Tibial artery (tissue), 4 donors: Measurements from ENCODE around the gene ENOX2.

Source experiments
- DNase-seq, 2 donors: peaks; one replicate each; pipeline ENCODE4 v3.0.0-alpha.2; 2019
- H3K27ac ChIP-seq, 2 donors: fragments of 200-600 bp; sonication (generic) in 1 of 2; 1 replicate in 1 of 2; 2 replicates in 1 of 2; pipeline ENCODE4 v1.5.1; 2018 to 2019; ENCODE audit warnings: mild to moderate bottlenecking in 1 of 2
- H3K27me3 ChIP-seq, 2 donors: fragments of 200-600 bp; sonication (generic) in 1 of 2; one replicate each; pipeline versions ENCODE4 v1.5.1 to v1.6.0; 2016 to 2019
- H3K36me3 ChIP-seq, 3 donors: fragments of 200-600 bp; sonication (generic) in 2 of 3; one replicate each; pipeline ENCODE4 v1.5.1; 2016 to 2019; ENCODE audit warnings: mild to moderate bottlenecking in 2 of 3
- H3K4me1 ChIP-seq, 4 donors: fragments of 200-600 bp; sonication (generic) in 2 of 4; 1 replicate in 3 of 4; 2 replicates in 1 of 4; pipeline ENCODE4 v1.5.1; 2016 to 2019
- H3K4me3 ChIP-seq, 2 donors: fragments of 200-600 bp; sonication (generic) in 1 of 2; 1 replicate in 1 of 2; 2 replicates in 1 of 2; pipeline ENCODE4 v1.5.1; 2018 to 2019; ENCODE audit warnings: mild to moderate bottlenecking in 2 of 2
- H3K9me3 ChIP-seq, 3 donors: fragments of 200-600 bp; sonication (generic) in 1 of 3; one replicate each; pipeline ENCODE4 v1.5.1; 2016 to 2019
- intact Hi-C: fragments of 100-400 bp; cut with DNase I; formaldehyde crosslinking; loops from one replicate; pipeline ENCODE4 v1.15.0; 2023; ENCODE audit warnings: low total_unique reads
- TF ChIP-seq, protein P1 (sequence below), 2 experiments: fragments of 200-600 bp in 1 of 2; fragments of 450-650 bp in 1 of 2; IDR thresholded peaks; one replicate each; pipeline ENCODE4 v1.5.1; 2017 to 2019; ENCODE audit warnings: antibody characterized with exemption in 2 of 2, mild to moderate bottlenecking in 1 of 2, moderate library complexity in 1 of 2

The ENOX2 gene

DNA sequence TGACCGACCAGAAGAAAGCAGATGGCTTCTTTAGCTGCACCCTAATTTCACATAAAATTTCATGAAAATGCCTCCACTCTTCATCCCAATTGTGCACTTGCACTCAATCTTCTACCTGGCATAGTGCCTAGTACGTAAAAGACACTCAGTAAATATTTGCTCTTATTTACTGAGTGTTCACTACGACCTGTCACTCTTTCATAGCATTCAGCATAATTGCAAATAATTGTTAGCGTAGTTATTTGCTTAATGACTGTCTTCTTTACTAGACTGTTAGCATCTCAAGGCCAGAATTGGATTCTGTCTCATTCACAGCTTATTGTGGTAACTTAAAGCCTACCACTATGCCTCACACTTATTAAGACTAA lies 130.2 kb downstream of the ENOX2 start:
- H3K4me3 ChIP-seq = no peak overlapping the region
- peaks cover 0 to 9% (median 0%) of the 10 kb centered on the region in 4 donors for H3K4me1 ChIP-seq
- intact Hi-C loops = no loop called here
- H3K27ac ChIP-seq = no peak overlapping the region
- TF ChIP-seq, protein P1, sequence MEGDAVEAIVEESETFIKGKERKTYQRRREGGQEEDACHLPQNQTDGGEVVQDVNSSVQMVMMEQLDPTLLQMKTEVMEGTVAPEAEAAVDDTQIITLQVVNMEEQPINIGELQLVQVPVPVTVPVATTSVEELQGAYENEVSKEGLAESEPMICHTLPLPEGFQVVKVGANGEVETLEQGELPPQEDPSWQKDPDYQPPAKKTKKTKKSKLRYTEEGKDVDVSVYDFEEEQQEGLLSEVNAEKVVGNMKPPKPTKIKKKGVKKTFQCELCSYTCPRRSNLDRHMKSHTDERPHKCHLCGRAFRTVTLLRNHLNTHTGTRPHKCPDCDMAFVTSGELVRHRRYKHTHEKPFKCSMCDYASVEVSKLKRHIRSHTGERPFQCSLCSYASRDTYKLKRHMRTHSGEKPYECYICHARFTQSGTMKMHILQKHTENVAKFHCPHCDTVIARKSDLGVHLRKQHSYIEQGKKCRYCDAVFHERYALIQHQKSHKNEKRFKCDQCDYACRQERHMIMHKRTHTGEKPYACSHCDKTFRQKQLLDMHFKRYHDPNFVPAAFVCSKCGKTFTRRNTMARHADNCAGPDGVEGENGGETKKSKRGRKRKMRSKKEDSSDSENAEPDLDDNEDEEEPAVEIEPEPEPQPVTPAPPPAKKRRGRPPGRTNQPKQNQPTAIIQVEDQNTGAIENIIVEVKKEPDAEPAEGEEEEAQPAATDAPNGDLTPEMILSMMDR (IDR thresholded peaks at IDR 0.05) = no peak
- no peaks in the 10 kb centered on the region for H3K27me3 ChIP-seq
- no peak for DNase-seq
- no peaks in the 10 kb centered on the region for H3K36me3 ChIP-seq
- no peaks in the 10 kb centered on the region for H3K9me3 ChIP-seq

DNA sequence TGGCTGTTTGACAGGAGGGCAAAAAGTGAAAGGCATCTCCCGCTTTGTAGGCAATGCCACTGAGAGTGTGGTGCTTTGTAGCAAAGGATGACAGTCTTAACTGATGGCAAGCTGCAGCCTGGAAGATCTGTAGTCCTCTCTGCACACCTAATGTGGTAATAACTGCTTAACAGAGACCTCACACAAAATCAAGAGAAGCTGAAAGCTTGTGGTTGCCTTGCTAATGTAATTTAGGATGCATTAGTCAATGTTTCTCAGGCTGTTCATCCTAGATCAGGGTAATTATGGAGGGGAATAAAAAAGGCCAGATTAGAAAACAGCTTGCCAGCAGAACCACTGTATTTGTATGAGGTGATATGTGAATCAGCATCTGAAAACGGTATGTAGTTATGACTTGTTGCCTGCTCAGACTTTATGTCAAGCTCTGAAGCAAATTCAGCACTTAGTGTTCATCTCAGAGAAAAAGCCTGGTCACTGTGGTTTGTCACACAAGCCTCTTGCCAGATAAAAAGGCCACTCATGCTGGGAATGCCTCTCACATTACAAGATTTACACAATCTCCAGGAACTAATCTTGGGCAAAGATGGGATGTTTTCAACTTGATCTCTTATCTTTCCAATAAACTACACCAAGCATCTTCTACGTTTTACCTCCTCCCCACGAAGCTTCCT lies 130.8 kb downstream of the ENOX2 start:
- Histone ChIP-seq H3K27me3 (no peaks in the 10 kb centered on the region), H3K27ac (no peak overlapping the region), H3K36me3 (no peaks in the 10 kb centered on the region), H3K4me3 (no peak overlapping the region), H3K9me3 (no peaks in the 10 kb centered on the region), H3K4me1 (peaks cover 0 to 9% (median 0%) of the 10 kb centered on the region in 4 donors)
- DNase-seq = no peak
- intact Hi-C loops = no loop called here
- TF ChIP-seq, protein P1 (IDR thresholded peaks at IDR 0.05) = no peak

DNA sequence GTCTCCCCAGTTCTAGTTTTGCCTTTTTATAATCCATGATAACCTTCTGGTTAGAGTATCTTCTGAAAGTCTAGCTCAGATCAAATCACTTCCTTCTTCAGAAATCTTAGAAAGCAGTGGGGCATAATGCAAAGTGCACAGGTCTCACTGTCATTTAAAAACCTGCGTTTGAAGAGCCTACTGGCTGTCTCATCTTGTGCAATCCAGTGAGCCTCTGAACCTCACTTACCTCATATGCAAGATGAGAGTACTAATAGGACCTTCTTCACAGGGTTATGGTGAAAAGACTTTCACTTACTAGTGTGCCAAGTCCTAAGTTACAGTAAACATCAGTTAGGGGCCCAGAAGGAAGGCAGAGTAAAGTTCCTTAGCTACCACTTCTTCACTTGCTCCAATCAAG lies 131.4 kb downstream of the ENOX2 start:
- no peaks in the 10 kb centered on the region for H3K27me3 ChIP-seq
- TF ChIP-seq, protein P1 (IDR thresholded peaks at IDR 0.05) = no peak
- H3K4me1 ChIP-seq = peaks cover 0 to 9% (median 0%) of the 10 kb centered on the region in 4 donors
- no peak for DNase-seq
- intact Hi-C loops = no loop called here
- H3K27ac ChIP-seq = no peak overlapping the region
- no peak overlapping the region for H3K4me3 ChIP-seq
- H3K36me3 ChIP-seq = no peaks in the 10 kb centered on the region
- H3K9me3 ChIP-seq = no peaks in the 10 kb centered on the region

DNA sequence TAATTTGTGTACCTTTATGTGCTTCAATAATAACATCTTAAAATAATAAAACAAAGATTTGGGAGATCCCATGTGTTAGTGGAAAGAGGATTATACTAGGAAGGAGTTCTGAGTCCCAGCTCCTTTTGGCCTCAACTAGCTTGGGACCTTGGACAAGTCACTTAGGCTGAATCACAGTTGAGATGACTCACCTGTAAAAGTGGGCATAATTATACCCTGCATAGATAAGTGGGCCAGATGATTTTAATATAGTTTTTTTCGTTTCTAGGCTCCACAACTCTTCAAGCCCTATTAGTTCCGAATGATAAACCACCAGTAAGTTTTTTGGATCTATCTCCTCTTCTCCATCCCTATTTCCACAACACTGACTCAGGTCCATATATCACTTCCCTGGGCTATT lies 131.8 kb downstream of the ENOX2 start:
- peaks cover 0 to 9% (median 0%) of the 10 kb centered on the region in 4 donors for H3K4me1 ChIP-seq
- intact Hi-C loops = no loop called here
- H3K27ac ChIP-seq = no peak overlapping the region
- no peaks in the 10 kb centered on the region for H3K9me3 ChIP-seq
- H3K27me3 ChIP-seq = no peaks in the 10 kb centered on the region
- no peak for DNase-seq
- H3K4me3 ChIP-seq = no peak overlapping the region
- TF ChIP-seq, protein P1 (IDR thresholded peaks at IDR 0.05) = no peak
- no peaks in the 10 kb centered on the region for H3K36me3 ChIP-seq

DNA sequence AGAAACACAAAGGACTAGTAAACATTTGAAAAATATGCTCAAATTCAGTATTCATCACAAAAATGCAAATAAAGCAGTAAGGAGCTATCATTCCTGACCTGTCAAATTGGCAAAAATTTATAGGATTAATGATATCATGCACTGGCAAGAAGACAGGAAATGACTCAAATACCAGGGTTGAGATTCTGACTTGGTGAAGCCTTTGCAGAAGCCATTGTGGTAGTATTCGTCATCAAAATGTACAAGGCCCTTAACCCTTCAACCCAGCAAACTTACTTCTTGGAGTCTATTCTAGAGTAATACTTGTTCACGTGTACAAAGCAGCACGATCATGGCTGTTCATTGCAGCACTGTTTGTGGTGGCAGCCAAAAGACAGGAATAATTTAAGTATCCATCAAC lies 132.4 kb downstream of the ENOX2 start:
- no peaks in the 10 kb centered on the region for H3K36me3 ChIP-seq
- intact Hi-C loops = no loop called here
- H3K27ac ChIP-seq = no peak overlapping the region

More for the DNA sequence above, 132.4 kb downstream of the ENOX2 start:
- peaks cover 0 to 9% (median 0%) of the 10 kb centered on the region in 4 donors for H3K4me1 ChIP-seq
- no peak overlapping the region for H3K4me3 ChIP-seq
- TF ChIP-seq, protein P1 (IDR thresholded peaks at IDR 0.05) = no peak
- H3K9me3 ChIP-seq = no peaks in the 10 kb centered on the region
- no peaks in the 10 kb centered on the region for H3K27me3 ChIP-seq
- no peak for DNase-seq
